ENCODE data around the gene GABBR2. TPM values are rescaled to one million over a fixed set of nuclear protein-coding genes. Genes with fewer than 3 reads are reported as not detected.

Gene GABBR2
- total and polyA plus RNA-seq, 2 of the 8 experiments (the other 6 are each of a cell fraction or from before 2014, with no cell fraction given) = 0.50 to 1.2 TPM

DNA sequence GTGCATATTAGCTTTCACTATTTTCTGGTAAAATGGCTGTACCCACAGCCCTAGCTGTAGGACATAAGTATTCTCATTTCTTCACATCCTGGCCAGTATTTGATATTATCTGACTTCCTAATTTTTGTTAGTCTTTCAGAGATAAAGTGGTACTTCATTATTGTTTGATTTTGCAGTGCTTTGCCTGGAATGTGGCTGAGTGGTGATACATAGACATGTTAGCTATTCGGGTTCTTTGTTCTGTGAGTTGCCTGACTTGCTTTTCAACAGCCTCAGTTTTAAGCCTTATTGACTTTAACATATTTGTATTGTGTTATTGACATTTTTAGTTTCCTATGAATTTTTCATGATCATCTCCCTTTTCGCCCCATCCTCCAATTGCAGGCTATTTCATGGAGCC, 161.1 kb downstream of the GABBR2 start:
- no peak overlapping the region for H4K5ac ChIP-seq (ENCODE audit: insufficient read length, low read depth, low read length)
- H2BK15ac ChIP-seq (ENCODE audit: low read length) = no peak overlapping the region
- ChIA-PET CTCF (ENCODE audit: partially characterized antibody) (interaction anchor here (0.8 kb wide), 1 partner anchor 274 kb away, joined by 3 read pairs; no protein-coding TSS in a partner anchor), POLR2A (ENCODE audit: partially characterized antibody) (no interaction called here)
- no peak overlapping the region for H3K14ac ChIP-seq (ENCODE audit: insufficient read length)
- no peak overlapping the region for H3K4me3 ChIP-seq (ENCODE audit: extremely low read depth in 1 of 4, insufficient read depth in 2 of 4, low read depth in 3 of 4, low read length in 4 of 4)
- no peaks in the 10 kb centered on the region for H3K9me3 ChIP-seq (ENCODE audit: insufficient read depth in 2 of 2, low read depth in 1 of 2, low read length in 1 of 2)
- TF ChIP-seq CHD1 (IDR thresholded peaks at IDR 0.05; ENCODE audit: low read depth, low read length) = no peak
- no peak for TF ChIP-seq POU5F1 (IDR thresholded peaks at IDR 0.05; ENCODE audit: low read depth, low read length)
- TF ChIP-seq SAP30 (IDR thresholded peaks at IDR 0.05; ENCODE audit: insufficient read depth, insufficient replicate concordance, low read length) = no peak
- TF ChIP-seq TBP (IDR thresholded peaks at IDR 0.05; ENCODE audit: low read depth, low read length) = no peak
- TF ChIP-seq RBBP5 (IDR thresholded peaks at IDR 0.05; ENCODE audit: borderline replicate concordance, low read depth, low read length) = no peak
- no peak for TF ChIP-seq TEAD4 (IDR thresholded peaks at IDR 0.05; ENCODE audit: low read depth, low read length)
- no peak for TF ChIP-seq BACH1 (IDR thresholded peaks at IDR 0.05; ENCODE audit: low read length)
- TF ChIP-seq EGR1 (IDR thresholded peaks at IDR 0.05; ENCODE audit: borderline replicate concordance, low read depth, low read length) = no peak
- TF ChIP-seq ASH2L (IDR thresholded peaks at IDR 0.05; ENCODE audit: low read length) = no peak
- no peak for TF ChIP-seq PHF8 (conservative IDR thresholded peaks at IDR 0.05; ENCODE audit: low read depth, low read length)
- no peak for TF ChIP-seq NRF1 (IDR thresholded peaks at IDR 0.05; ENCODE audit: low read depth, low read length)
- FAIRE-seq (no peak), DNase-seq (ENCODE audit: low read depth in 1 of 2, low spot score in 2 of 2) (no peak)
- no peaks in the 10 kb centered on the region for H3K23me2 ChIP-seq (ENCODE audit: low read depth, low read length)
- no peak overlapping the region for H3K23ac ChIP-seq (ENCODE audit: insufficient read length)
- H3K27me3 ChIP-seq (replicated peaks in 1 of 4; ENCODE audit: control insufficient read depth in 3 of 4, extremely low read depth in 1 of 4, insufficient read depth in 3 of 4, low read length in 3 of 4) = no peaks in the 10 kb centered on the region; a peak in 1 of 7 replicates
- no peak overlapping the region for H3K9ac ChIP-seq (replicated peaks in 1 of 4; ENCODE audit: extremely low read depth in 1 of 4, low read depth in 3 of 4, low read length in 3 of 4)
- H3K79me2 ChIP-seq (ENCODE audit: control insufficient read depth in 1 of 2, insufficient read depth in 2 of 2, low read length in 2 of 2) = no peaks in the 10 kb centered on the region
- no peak overlapping the region for H3K4me2 ChIP-seq (ENCODE audit: insufficient read depth in 1 of 2, low read depth in 2 of 2, low read length in 2 of 2)
- no peak overlapping the region for H3K56ac ChIP-seq (replicated peaks; ENCODE audit: insufficient read length, low read depth, low read length)
- H4K91ac ChIP-seq (replicated peaks; ENCODE audit: insufficient read length, low read length) = no peak overlapping the region
- WGBS, 2 experiments (ENCODE audit: extremely low coverage in 1 of 2, insufficient coverage in 1 of 2, insufficient read length in 1 of 2, insufficient replicate concordance in 2 of 2, low coverage in 1 of 2, low lambda C conversion rate in 2 of 2, missing lambda C conversion rate in 1 of 2) = 78% methylated on average over 2 of the region's 2 CpGs; no CpG with 5 or more reads in 1 of the 2 experiments
- no peak overlapping the region for H4K8ac ChIP-seq (ENCODE audit: extremely low read depth, insufficient read depth, low read length)
- H2BK120ac ChIP-seq (replicated peaks; ENCODE audit: low read depth, low read length) = no peak overlapping the region
- H3K27ac ChIP-seq (ENCODE audit: low read depth, low read length) = no peak overlapping the region
- no peak overlapping the region for H2BK12ac ChIP-seq (ENCODE audit: low read depth, low read length)
- no peak overlapping the region for H2AK5ac ChIP-seq (ENCODE audit: low read depth, low read length)
- no peak overlapping the region for H3K18ac ChIP-seq (ENCODE audit: extremely low read depth, low read length)
- no peaks in the 10 kb centered on the region for H3K79me1 ChIP-seq (ENCODE audit: low read depth, low read length)
- H2AFZ ChIP-seq (ENCODE audit: low read length) = no peak overlapping the region
- no peaks in the 10 kb centered on the region for H3K4me1 ChIP-seq (replicated peaks in 1 of 4; ENCODE audit: control insufficient read depth in 3 of 4, insufficient read depth in 4 of 4, low read length in 3 of 4)
- H2BK5ac ChIP-seq (ENCODE audit: low read depth, low read length) = no peak overlapping the region
- no peak overlapping the region for H2BK20ac ChIP-seq (ENCODE audit: low read length)
- H3K36me3 ChIP-seq (ENCODE audit: control insufficient read depth in 2 of 4, insufficient read depth in 4 of 4, low read length in 3 of 4) = no peaks in the 10 kb centered on the region
- H4K20me1 ChIP-seq (replicated peaks in 1 of 2; ENCODE audit: control insufficient read depth in 1 of 2, insufficient read depth in 2 of 2, low read length in 2 of 2) = no peaks in the 10 kb centered on the region
- H3K4ac ChIP-seq (replicated peaks; ENCODE audit: insufficient read length, low read depth, low read length) = no peak overlapping the region

Data from H1 (cell line).